Sigmoid colon (tissue), 4 donors: Measurements from ENCODE around the gene IL6ST.

Experiments
- EP300 ChIP-seq, 4 donors: sonication (generic); formaldehyde crosslinking; IDR thresholded peaks; one replicate each; pipeline ENCODE4 v1.6.1; 2017; ENCODE audit warnings: antibody characterized with exemption in 4 of 4
- POLR2A ChIP-seq, 2 donors: fragments of 450-650 bp; IDR thresholded peaks; one replicate each; pipeline ENCODE4 v1.6.1; 2016; ENCODE audit warnings: antibody characterized with exemption in 2 of 2, mild to moderate bottlenecking in 2 of 2, moderate library complexity in 2 of 2
- TF ChIP-seq, protein P1 (sequence below), 4 experiments: fragments of 450-650 bp in 3 of 4; fragments of 200-600 bp in 1 of 4; IDR thresholded peaks; one replicate each; pipeline ENCODE4 v1.5.1; 2016 to 2019; ENCODE audit warnings: antibody characterized with exemption in 4 of 4, mild to moderate bottlenecking in 3 of 4, moderate library complexity in 2 of 4

DNA sequence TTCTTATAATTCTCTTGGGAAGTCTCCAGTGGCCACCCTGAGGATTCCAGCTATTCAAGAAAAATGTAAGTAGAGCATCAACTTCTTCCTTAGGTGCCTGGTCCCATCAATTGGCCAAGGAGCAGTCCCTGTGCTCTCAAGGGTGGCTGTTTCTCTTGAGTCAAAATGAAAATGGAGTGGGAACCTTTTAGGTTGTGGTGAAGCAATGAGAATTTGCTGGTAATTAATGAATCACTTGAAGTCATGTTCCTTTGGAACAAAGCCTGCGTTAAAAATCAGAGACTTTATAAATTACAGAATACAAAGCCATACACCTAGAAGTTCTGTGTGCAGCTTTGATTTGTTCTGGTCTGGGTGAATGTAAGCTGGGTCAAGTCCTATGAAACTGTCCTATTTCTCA, 94.7 kb downstream of the IL6ST start:
- TF ChIP-seq, protein P1, sequence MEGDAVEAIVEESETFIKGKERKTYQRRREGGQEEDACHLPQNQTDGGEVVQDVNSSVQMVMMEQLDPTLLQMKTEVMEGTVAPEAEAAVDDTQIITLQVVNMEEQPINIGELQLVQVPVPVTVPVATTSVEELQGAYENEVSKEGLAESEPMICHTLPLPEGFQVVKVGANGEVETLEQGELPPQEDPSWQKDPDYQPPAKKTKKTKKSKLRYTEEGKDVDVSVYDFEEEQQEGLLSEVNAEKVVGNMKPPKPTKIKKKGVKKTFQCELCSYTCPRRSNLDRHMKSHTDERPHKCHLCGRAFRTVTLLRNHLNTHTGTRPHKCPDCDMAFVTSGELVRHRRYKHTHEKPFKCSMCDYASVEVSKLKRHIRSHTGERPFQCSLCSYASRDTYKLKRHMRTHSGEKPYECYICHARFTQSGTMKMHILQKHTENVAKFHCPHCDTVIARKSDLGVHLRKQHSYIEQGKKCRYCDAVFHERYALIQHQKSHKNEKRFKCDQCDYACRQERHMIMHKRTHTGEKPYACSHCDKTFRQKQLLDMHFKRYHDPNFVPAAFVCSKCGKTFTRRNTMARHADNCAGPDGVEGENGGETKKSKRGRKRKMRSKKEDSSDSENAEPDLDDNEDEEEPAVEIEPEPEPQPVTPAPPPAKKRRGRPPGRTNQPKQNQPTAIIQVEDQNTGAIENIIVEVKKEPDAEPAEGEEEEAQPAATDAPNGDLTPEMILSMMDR (IDR thresholded peaks at IDR 0.05) = no peak
- no peak for TF ChIP-seq POLR2A (IDR thresholded peaks at IDR 0.05)
- no peak for TF ChIP-seq EP300 (IDR thresholded peaks at IDR 0.05)
